HEK293T (cell line): ENCODE data around the gene MKLN1.

Experiments used
- BHLHE40 ChIP-seq: fragments of 450-650 bp; IDR thresholded peaks from 2 replicates; pipeline ENCODE4 v1.6.1; 2016; ENCODE audit warnings: mild to moderate bottlenecking, moderate library complexity, borderline replicate concordance
- FOXK2 ChIP-seq: fragments of 450-650 bp; IDR thresholded peaks from 2 replicates; pipeline ENCODE4 v1.6.1; 2016; ENCODE audit warnings: mild to moderate bottlenecking
- TARDBP ChIP-seq: fragments of 450-650 bp; IDR thresholded peaks from 2 replicates; pipeline ENCODE4 v1.6.1; 2016
- TF ChIP-seq, protein P1 (sequence below): fragments of 450-650 bp; IDR thresholded peaks from 2 replicates; pipeline ENCODE4 v1.6.1; 2016

DNA sequence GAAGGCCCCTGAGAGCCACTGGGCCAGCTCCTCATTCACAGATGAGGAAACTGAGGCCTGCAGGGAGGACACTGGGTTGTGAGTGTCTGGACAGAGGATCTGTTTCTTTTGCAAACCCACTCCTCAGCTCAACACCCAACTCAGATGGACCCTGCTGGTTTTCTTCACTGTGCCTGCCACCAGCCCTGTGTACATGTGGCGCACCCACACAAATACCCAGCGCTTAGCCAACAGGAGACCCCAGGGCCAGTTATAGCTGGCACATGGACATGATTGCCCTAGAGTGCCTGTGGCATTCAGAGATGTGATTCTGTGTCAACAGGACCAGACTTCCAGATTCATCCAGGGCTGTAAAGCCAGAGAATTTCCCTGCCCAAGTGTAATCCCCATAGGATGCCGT, 216.3 kb downstream of the MKLN1 start:
- no peak for TF ChIP-seq TARDBP
- TF ChIP-seq FOXK2 = no peak
- no peak for TF ChIP-seq BHLHE40
- TF ChIP-seq, protein P1, sequence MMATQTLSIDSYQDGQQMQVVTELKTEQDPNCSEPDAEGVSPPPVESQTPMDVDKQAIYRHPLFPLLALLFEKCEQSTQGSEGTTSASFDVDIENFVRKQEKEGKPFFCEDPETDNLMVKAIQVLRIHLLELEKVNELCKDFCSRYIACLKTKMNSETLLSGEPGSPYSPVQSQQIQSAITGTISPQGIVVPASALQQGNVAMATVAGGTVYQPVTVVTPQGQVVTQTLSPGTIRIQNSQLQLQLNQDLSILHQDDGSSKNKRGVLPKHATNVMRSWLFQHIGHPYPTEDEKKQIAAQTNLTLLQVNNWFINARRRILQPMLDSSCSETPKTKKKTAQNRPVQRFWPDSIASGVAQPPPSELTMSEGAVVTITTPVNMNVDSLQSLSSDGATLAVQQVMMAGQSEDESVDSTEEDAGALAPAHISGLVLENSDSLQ = no peak
